ENCODE results near the gene GAB1.

DNA sequence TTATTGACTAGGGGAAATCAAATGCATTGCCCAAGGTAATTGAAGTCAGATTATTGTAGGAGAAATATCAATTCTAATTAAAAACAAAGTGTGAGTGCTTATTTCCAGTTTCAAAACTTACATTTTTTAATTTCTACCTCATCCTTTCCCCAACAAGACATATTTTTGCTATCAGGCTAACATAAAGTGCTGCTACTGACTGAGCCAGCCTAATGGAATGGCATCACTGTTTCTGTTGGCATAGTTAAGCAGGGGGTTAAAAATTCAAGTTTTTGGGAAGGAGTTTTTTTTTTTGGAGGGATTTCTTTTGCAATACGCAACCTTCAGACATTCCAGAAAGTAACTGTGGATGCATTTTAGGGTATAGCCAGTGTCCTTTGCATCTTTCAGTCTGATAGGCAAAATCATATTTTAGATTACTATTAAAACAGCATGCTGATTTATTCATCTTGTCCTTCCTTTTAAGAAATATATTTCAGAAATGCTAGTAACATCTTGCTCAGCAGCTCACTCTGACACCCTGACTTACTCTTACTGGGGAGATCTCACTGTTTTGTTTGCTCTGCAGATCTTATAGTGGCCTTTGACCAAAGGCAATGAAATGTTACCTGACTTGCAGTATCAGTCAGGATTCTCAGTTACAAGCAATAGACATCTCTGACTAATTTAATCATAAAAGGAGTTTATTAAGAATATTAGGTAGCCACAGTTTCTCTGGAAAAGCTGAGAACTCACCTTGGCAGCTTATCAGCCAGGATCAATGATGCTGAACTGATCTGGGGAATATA is 24.4 kb downstream of the GAB1 start:
- no peak for TF ChIP-seq CSDC2 (CRISPR knock-in tag; IDR thresholded peaks at IDR 0.05)
- no peak for TF ChIP-seq TCF4 (CRISPR knock-in tag; IDR thresholded peaks at IDR 0.05; ENCODE audit: borderline replicate concordance)
